ENCODE data around the gene XIRP2. TPM values are rescaled to one million over a fixed set of nuclear protein-coding genes. Genes with fewer than 3 reads are reported as not detected.

XIRP2 gene
- total RNA-seq, 1 donor from 2014 or later, result 0.25 TPM

DNA sequence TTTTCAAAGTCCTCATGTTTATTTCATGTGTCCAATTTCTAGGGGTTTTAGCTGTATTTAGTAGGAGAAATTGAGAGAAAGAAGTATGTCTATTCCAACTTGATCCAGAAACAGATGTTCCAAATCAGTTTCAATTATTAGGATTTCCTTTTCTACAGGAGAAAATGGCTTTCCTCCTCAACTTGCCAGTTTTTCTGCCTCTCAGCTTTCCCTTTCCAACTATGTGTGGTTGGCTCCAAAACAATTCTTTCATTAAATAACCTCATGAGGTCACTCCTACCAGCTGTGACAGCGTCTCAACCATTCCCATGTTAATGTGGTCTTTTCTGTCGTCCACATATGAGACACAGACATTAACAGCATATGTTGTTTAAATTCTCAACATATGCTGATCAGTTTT, 13.1 kb downstream of the XIRP2 start:
- no peak for TF ChIP-seq EZH2 (IDR thresholded peaks at IDR 0.05; ENCODE audit: insufficient read depth, low read length)
- no peak for TF ChIP-seq CTCF (IDR thresholded peaks at IDR 0.05; ENCODE audit: insufficient read depth, low read depth, low read length)
- no peak overlapping the region for H3K9ac ChIP-seq (ENCODE audit: low read length)

GRCh38 chr2:166916987-166917386, 28.7 kb downstream of the XIRP2 start:
- Mint-ChIP-seq H3K36me3 (ENCODE audit: low read depth, unreplicated experiment) (no peaks in the 10 kb centered on the region), H3K27ac (ENCODE audit: unreplicated experiment) (no peak overlapping the region), H3K27me3 (ENCODE audit: low read depth, unreplicated experiment) (no peaks in the 10 kb centered on the region), H3K4me3 (ENCODE audit: unreplicated experiment) (no peak overlapping the region), H3K9me3 (ENCODE audit: unreplicated experiment) (no peaks in the 10 kb centered on the region), H3K4me1 (ENCODE audit: low read depth, unreplicated experiment) (no peaks in the 10 kb centered on the region)
- FAIRE-seq (no peak), DNase-seq (ENCODE audit: low read depth) (no peak)
- TF ChIP-seq CTCF (IDR thresholded peaks at IDR 0.05; ENCODE audit: insufficient read depth, low read depth, low read length), result no peak
- TF ChIP-seq EZH2 (IDR thresholded peaks at IDR 0.05; ENCODE audit: insufficient read depth, low read length), result no peak
- H2AFZ ChIP-seq (ENCODE audit: low read depth, low read length), result no peak overlapping the region
- no peaks in the 10 kb centered on the region for H3K4me1 ChIP-seq (ENCODE audit: insufficient read depth, low read length)
- no peaks in the 10 kb centered on the region for H3K36me3 ChIP-seq (ENCODE audit: insufficient read depth, low read length)
- no peak overlapping the region for H3K4me2 ChIP-seq (ENCODE audit: low read length)
- no peaks in the 10 kb centered on the region for H3K79me2 ChIP-seq (ENCODE audit: insufficient read depth, low read length)
- H3K27ac ChIP-seq (ENCODE audit: low read depth, low read length), result no peak overlapping the region
- no peaks in the 10 kb centered on the region for H3K9me3 ChIP-seq (ENCODE audit: insufficient read depth, low read depth, low read length)
- H3K27me3 ChIP-seq (ENCODE audit: insufficient read depth, low read length), result no peaks in the 10 kb centered on the region
- no peak overlapping the region for H3K9ac ChIP-seq (ENCODE audit: low read length)
- H4K20me1 ChIP-seq (ENCODE audit: insufficient read depth, low read length), result no peaks in the 10 kb centered on the region
- H3K4me3 ChIP-seq (ENCODE audit: insufficient read depth, low read depth, low read length), result no peak overlapping the region

More for the DNA sequence above, 13.1 kb downstream of the XIRP2 start:
- Histone ChIP-seq H3K27ac (ENCODE audit: low read depth, low read length) (no peak overlapping the region), H3K9me3 (ENCODE audit: insufficient read depth, low read depth, low read length) (no peaks in the 10 kb centered on the region), H3K4me2 (ENCODE audit: low read length) (no peak overlapping the region), H4K20me1 (ENCODE audit: insufficient read depth, low read length) (no peaks in the 10 kb centered on the region), H3K4me1 (ENCODE audit: insufficient read depth, low read length) (no peaks in the 10 kb centered on the region), H2AFZ (ENCODE audit: low read depth, low read length) (no peak overlapping the region), H3K4me3 (ENCODE audit: insufficient read depth, low read depth, low read length) (no peak overlapping the region), H3K79me2 (ENCODE audit: insufficient read depth, low read length) (no peaks in the 10 kb centered on the region), H3K27me3 (ENCODE audit: insufficient read depth, low read length) (no peaks in the 10 kb centered on the region), H3K36me3 (ENCODE audit: insufficient read depth, low read length) (no peaks in the 10 kb centered on the region)
- Mint-ChIP-seq H3K4me3 (ENCODE audit: unreplicated experiment) (no peak overlapping the region), H3K9me3 (ENCODE audit: unreplicated experiment) (no peaks in the 10 kb centered on the region), H3K36me3 (ENCODE audit: low read depth, unreplicated experiment) (no peaks in the 10 kb centered on the region), H3K27ac (ENCODE audit: unreplicated experiment) (no peak overlapping the region), H3K4me1 (ENCODE audit: low read depth, unreplicated experiment) (no peaks in the 10 kb centered on the region), H3K27me3 (ENCODE audit: low read depth, unreplicated experiment) (no peaks in the 10 kb centered on the region)
- FAIRE-seq (no peak), DNase-seq (ENCODE audit: low read depth) (no peak)

DNA sequence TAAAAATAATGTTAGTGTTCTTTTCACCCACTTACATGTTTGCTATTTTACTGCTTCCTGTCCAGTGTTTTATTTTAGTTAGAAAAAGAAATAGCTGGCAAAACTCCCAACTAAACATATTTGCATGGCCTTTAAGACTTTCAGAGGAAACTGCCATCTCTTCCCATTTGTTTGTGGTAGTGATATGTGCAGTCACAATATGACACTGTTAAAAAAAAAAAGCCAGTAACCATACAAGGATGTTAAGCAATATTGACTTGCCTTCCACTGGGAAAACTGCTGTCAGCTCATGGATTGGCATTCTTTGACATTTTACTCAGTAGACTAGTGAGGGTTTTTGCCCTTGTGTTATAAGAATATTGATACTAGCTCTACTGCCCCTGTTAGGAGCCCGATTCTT, 29.1 kb downstream of the XIRP2 start:
- no peaks in the 10 kb centered on the region for H3K9me3 Mint-ChIP-seq (ENCODE audit: unreplicated experiment)
- H3K4me3 Mint-ChIP-seq (ENCODE audit: unreplicated experiment), result no peak overlapping the region
- Histone ChIP-seq H3K27me3 (ENCODE audit: insufficient read depth, low read length) (no peaks in the 10 kb centered on the region), H3K4me2 (ENCODE audit: low read length) (no peak overlapping the region), H3K79me2 (ENCODE audit: insufficient read depth, low read length) (no peaks in the 10 kb centered on the region), H3K4me1 (ENCODE audit: insufficient read depth, low read length) (no peaks in the 10 kb centered on the region), H3K27ac (ENCODE audit: low read depth, low read length) (no peak overlapping the region), H3K36me3 (ENCODE audit: insufficient read depth, low read length) (no peaks in the 10 kb centered on the region), H3K9ac (ENCODE audit: low read length) (no peak overlapping the region), H3K9me3 (ENCODE audit: insufficient read depth, low read depth, low read length) (no peaks in the 10 kb centered on the region), H2AFZ (ENCODE audit: low read depth, low read length) (no peak overlapping the region), H3K4me3 (ENCODE audit: insufficient read depth, low read depth, low read length) (no peak overlapping the region), H4K20me1 (ENCODE audit: insufficient read depth, low read length) (no peaks in the 10 kb centered on the region)
- no peak for TF ChIP-seq EZH2 (IDR thresholded peaks at IDR 0.05; ENCODE audit: insufficient read depth, low read length)
- TF ChIP-seq CTCF (IDR thresholded peaks at IDR 0.05; ENCODE audit: insufficient read depth, low read depth, low read length), result no peak
- no peaks in the 10 kb centered on the region for H3K36me3 Mint-ChIP-seq (ENCODE audit: low read depth, unreplicated experiment)
- H3K27ac Mint-ChIP-seq (ENCODE audit: unreplicated experiment), result no peak overlapping the region
- H3K4me1 Mint-ChIP-seq (ENCODE audit: low read depth, unreplicated experiment), result no peaks in the 10 kb centered on the region
- FAIRE-seq, result no peak
- H3K27me3 Mint-ChIP-seq (ENCODE audit: low read depth, unreplicated experiment), result no peaks in the 10 kb centered on the region
- DNase-seq (ENCODE audit: low read depth), result no peak
